ENCODE results near the gene BUD31.

- no peak for TF ChIP-seq EP300 (IDR thresholded peaks at IDR 0.05; ENCODE audit: low read depth)
- no peak for TF ChIP-seq CTCF (IDR thresholded peaks at IDR 0.05)
Observed at GRCh38 chr7:99379043-99379577, 29.7 kb upstream of the BUD31 start.

All from transverse colon (tissue), 3 donors.